ENCODE results near the gene DENND10.

DNA sequence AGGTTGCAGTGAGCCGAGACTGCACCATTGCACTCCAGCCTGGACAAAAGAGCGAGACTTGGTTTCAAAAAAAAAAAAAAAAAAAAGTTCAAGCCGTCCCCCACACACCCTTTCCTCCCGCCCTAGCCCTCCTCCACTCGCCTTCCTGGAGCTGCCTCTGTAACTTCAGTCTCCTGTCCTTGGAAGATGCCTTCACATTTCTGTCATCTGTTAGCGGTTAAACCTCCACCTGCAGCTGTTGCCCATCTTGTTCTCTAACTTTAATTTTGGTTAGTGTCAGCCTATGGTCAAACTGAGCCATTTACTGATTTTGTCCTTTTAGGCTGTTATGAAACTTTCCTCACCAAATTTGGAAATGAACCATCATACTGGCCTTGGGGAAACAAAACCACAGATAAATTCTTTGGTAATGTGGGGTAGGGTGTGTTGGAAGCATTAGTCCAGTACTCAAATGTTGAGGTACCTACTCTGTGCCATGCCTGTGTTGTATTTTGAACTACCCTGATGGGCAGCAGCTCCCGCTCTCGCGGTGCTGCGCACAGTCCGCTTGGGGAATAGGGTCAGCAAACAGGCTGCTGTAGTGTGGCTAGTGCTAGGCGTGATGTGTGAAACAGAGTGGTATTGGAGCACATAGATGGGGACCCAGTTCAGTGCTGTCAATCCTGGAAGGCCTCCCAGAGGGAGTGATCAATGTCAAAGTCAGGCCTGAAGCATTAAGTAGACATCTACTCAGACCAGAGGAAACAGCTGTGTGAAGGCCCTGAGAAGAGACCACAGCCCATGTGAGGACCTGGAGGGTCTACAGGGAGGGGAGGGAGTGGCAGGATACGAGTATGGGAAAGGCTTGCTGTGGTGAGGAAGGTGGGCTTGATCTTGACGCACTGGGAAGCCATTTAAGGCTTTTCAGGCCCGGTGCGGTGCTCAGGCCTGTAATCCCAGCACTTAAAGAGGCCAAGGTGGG, 34.7 kb downstream of the DENND10 start:
- no peak for TF ChIP-seq CTCF (IDR thresholded peaks at IDR 0.05; ENCODE audit: low read depth, low read length)
- TF ChIP-seq EZH2phosphoT487 (IDR thresholded peaks at IDR 0.05; ENCODE audit: low read depth) = no peak
